ENCODE measurements around the gene MACROD1. TPM values are rescaled to one million over a fixed set of nuclear protein-coding genes. Genes with fewer than 3 reads are reported as not detected.

MACROD1 gene
- polyA plus RNA-seq, 1 experiment, result 8.1 TPM

- POLR2A ChIA-PET, result no interaction called here
- no peaks in the 10 kb centered on the region; the same call in 1 of the 2 replicates for H3K9me3 ChIP-seq (ENCODE audit: control insufficient read depth, insufficient read depth, low read length)
- CTCF ChIA-PET, result no interaction called here
- DNase-seq (ENCODE audit: low read depth, low spot score), result no peak
- H3K27ac ChIP-seq (ENCODE audit: low read depth, low read length), result no peak overlapping the region
- TF ChIP-seq, protein P1, sequence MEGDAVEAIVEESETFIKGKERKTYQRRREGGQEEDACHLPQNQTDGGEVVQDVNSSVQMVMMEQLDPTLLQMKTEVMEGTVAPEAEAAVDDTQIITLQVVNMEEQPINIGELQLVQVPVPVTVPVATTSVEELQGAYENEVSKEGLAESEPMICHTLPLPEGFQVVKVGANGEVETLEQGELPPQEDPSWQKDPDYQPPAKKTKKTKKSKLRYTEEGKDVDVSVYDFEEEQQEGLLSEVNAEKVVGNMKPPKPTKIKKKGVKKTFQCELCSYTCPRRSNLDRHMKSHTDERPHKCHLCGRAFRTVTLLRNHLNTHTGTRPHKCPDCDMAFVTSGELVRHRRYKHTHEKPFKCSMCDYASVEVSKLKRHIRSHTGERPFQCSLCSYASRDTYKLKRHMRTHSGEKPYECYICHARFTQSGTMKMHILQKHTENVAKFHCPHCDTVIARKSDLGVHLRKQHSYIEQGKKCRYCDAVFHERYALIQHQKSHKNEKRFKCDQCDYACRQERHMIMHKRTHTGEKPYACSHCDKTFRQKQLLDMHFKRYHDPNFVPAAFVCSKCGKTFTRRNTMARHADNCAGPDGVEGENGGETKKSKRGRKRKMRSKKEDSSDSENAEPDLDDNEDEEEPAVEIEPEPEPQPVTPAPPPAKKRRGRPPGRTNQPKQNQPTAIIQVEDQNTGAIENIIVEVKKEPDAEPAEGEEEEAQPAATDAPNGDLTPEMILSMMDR (IDR thresholded peaks at IDR 0.05; ENCODE audit: low read depth, low read length), result no peak
- H3K4me3 ChIP-seq (ENCODE audit: low read depth, low read length), result no peak overlapping the region
- H3K27me3 ChIP-seq (ENCODE audit: control insufficient read depth, insufficient read depth, low read length), result peaks cover 22% of the 10 kb centered on the region
Measured at GRCh38 chr11:64127267-64128072, 38.4 kb downstream of the MACROD1 start.

GRCh38 chr11:64126796-64127195, 39.1 kb downstream of the MACROD1 start:
- POLR2A ChIA-PET, result no interaction called here
- CTCF ChIA-PET, result no interaction called here
- Histone ChIP-seq H3K27ac (ENCODE audit: low read depth, low read length) (no peak overlapping the region), H3K4me3 (ENCODE audit: low read depth, low read length) (no peak overlapping the region), H3K27me3 (ENCODE audit: control insufficient read depth, insufficient read depth, low read length) (peaks cover 22% of the 10 kb centered on the region), H3K9me3 (ENCODE audit: control insufficient read depth, insufficient read depth, low read length) (no peaks in the 10 kb centered on the region; the same call in 1 of the 2 replicates)
- no peak for DNase-seq (ENCODE audit: low read depth, low spot score)
- TF ChIP-seq, protein P1 (IDR thresholded peaks at IDR 0.05; ENCODE audit: low read depth, low read length), result no peak

DNA sequence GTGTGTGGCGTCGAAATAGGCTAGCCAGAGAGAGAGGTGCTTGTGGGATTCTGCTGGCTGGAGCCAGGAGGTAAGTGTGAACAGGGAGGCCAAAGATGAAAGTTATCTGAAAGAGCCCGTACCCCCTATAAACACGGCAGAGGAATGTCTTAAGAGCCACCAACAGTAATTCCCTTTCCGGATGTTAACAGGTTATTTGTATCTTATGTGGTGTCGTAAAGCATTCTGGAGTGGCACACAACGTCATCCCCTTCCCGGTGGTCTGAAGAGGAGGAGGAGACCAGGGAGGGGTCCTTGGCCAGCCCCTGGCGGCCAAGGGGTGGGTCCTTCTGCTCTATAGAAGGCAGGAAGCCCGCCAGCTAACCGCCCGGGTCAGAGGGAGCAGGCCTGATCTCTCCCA, 39.5 kb downstream of the MACROD1 start:
- CTCF ChIA-PET, result no interaction called here
- POLR2A ChIA-PET, result no interaction called here
- no peak overlapping the region for H3K27ac ChIP-seq (ENCODE audit: low read depth, low read length)

GRCh38 chr11:64125676-64126075, 40.2 kb downstream of the MACROD1 start:
- TF ChIP-seq, protein P1 (IDR thresholded peaks at IDR 0.05; ENCODE audit: low read depth, low read length), result no peak
- Histone ChIP-seq H3K27ac (ENCODE audit: low read depth, low read length) (no peak overlapping the region), H3K27me3 (ENCODE audit: control insufficient read depth, insufficient read depth, low read length) (peaks cover 21% of the 10 kb centered on the region), H3K9me3 (ENCODE audit: control insufficient read depth, insufficient read depth, low read length) (no peaks in the 10 kb centered on the region; the same call in 1 of the 2 replicates), H3K4me3 (ENCODE audit: low read depth, low read length) (no peak overlapping the region)
- no peak for DNase-seq (ENCODE audit: low read depth, low spot score)
- ChIA-PET POLR2A (no interaction called here), CTCF (no interaction called here)

More for the DNA sequence above, 39.5 kb downstream of the MACROD1 start:
- DNase-seq (ENCODE audit: low read depth, low spot score), result no peak
- TF ChIP-seq, protein P1 (IDR thresholded peaks at IDR 0.05; ENCODE audit: low read depth, low read length), result no peak
- no peak overlapping the region for H3K4me3 ChIP-seq (ENCODE audit: low read depth, low read length)
- H3K27me3 ChIP-seq (ENCODE audit: control insufficient read depth, insufficient read depth, low read length), result peaks cover 22% of the 10 kb centered on the region
- H3K9me3 ChIP-seq (ENCODE audit: control insufficient read depth, insufficient read depth, low read length), result no peaks in the 10 kb centered on the region; the same call in 1 of the 2 replicates

GRCh38 chr11:64124147-64124546, 41.8 kb downstream of the MACROD1 start:
- Histone ChIP-seq H3K27ac (ENCODE audit: low read depth, low read length) (no peak overlapping the region), H3K4me3 (ENCODE audit: low read depth, low read length) (no peak overlapping the region), H3K27me3 (ENCODE audit: control insufficient read depth, insufficient read depth, low read length) (peaks cover 12% of the 10 kb centered on the region), H3K9me3 (ENCODE audit: control insufficient read depth, insufficient read depth, low read length) (no peaks in the 10 kb centered on the region; the same call in 1 of the 2 replicates)
- POLR2A ChIA-PET, result no interaction called here
- TF ChIP-seq, protein P1 (IDR thresholded peaks at IDR 0.05; ENCODE audit: low read depth, low read length), result no peak
- no peak for DNase-seq (ENCODE audit: low read depth, low spot score)
- CTCF ChIA-PET, result no interaction called here

All from AG04450 (cell line).